A172 (cell line): ENCODE measurements around the gene UFD1. TPM values are rescaled to one million over a fixed set of nuclear protein-coding genes. Genes with fewer than 3 reads are reported as not detected.

Source experiments
- total RNA-seq: library from RNA; depleted of rRNA; stranded (reverse); fragments of >200 nt; shearing (Covaris generic); gene quantifications from 2 replicates; pipeline ENCODE4 v1.2.3, GENCODE V29; 2014; rRNA removed

The UFD1 gene
- total RNA-seq, 1 experiment from 2014 or later = 73.0 TPM

Other genes with a start within 250 kb of the UFD1 start
- 2.7 and 3.4 TPM in 2 replicates for gene CLTCL1, start 187.5 kb downstream of the UFD1 start, total RNA-seq
- gene HIRA, start 47.5 kb downstream of the UFD1 start, total RNA-seq = 11.7 and 13.2 TPM in 2 replicates
- 30.7 and 45.7 TPM in 2 replicates for gene MRPL40, start 46.6 kb downstream of the UFD1 start, total RNA-seq
- 15.1 and 19.3 TPM in 2 replicates for gene C22orf39, start 31.5 kb downstream of the UFD1 start, total RNA-seq
- 26.7 and 45.7 TPM in 2 replicates for gene CDC45, start 727 bp upstream of the UFD1 start, total RNA-seq
- not detected in 2 replicates for gene CLDN5, start 45.2 kb upstream of the UFD1 start, total RNA-seq
- gene SEPTIN5, start 235.3 kb upstream of the UFD1 start, total RNA-seq = 18.7 and 40.3 TPM in 2 replicates
- 8.5 and 10.5 TPM in 2 replicates for gene GP1BB, start 244.3 kb upstream of the UFD1 start, total RNA-seq